Type B pancreatic cell (in vitro differentiated cells): ENCODE results near the gene DFFA. TPM values are rescaled to one million over a fixed set of nuclear protein-coding genes. Genes with fewer than 3 reads are reported as not detected.
"Not testable (repeated sequence)": the region's sequence is repeated elsewhere in the genome, so short reads cannot be mapped to it uniquely, and the experiment has no call there.

ENCODE experiments used
- DNase-seq: peaks from one replicate; pipeline ENCODE4 v3.0.0; 2021; ENCODE audit warnings: mixed read lengths; ENCODE audit not compliant: unreplicated experiment; ENCODE audit errors: extremely low spot score
- H3K27ac Mint-ChIP-seq: 2 replicates; pipeline ENCODE4 v1.8.0; 2021; ENCODE audit warnings: mild to moderate bottlenecking, mixed read lengths
- H3K27me3 Mint-ChIP-seq: 2 replicates; pipeline ENCODE4 v1.8.0; 2021; ENCODE audit warnings: mixed read lengths
- H3K36me3 Mint-ChIP-seq: 2 replicates; pipeline ENCODE4 v1.8.0; 2021; ENCODE audit warnings: mixed read lengths
- H3K4me1 Mint-ChIP-seq: one replicate; pipeline ENCODE4 v1.8.0; 2021; ENCODE audit warnings: mixed read lengths; ENCODE audit not compliant: unreplicated experiment
- H3K4me3 Mint-ChIP-seq: 2 replicates; pipeline ENCODE4 v1.8.0; 2021; ENCODE audit warnings: mild to moderate bottlenecking, mixed read lengths
- H3K9me3 Mint-ChIP-seq: 2 replicates; pipeline ENCODE4 v1.8.0; 2021; ENCODE audit warnings: mixed read lengths
- total RNA-seq: library from RNA; stranded (reverse); gene quantifications from 2 replicates; pipeline ENCODE4 v1.2.1, GENCODE V29; 2021; ENCODE audit warnings: low replicate concordance
- TF ChIP-seq, protein P1 (sequence below): fragments of 200-600 bp; sonication (generic); conservative IDR thresholded peaks from 2 replicates; pipeline ENCODE4 v1.5.0; 2021; ENCODE audit warnings: antibody characterized with exemption, mild to moderate bottlenecking

Gene DFFA
- total RNA-seq, 1 donor from 2014 or later, result 52.8 TPM

DNA sequence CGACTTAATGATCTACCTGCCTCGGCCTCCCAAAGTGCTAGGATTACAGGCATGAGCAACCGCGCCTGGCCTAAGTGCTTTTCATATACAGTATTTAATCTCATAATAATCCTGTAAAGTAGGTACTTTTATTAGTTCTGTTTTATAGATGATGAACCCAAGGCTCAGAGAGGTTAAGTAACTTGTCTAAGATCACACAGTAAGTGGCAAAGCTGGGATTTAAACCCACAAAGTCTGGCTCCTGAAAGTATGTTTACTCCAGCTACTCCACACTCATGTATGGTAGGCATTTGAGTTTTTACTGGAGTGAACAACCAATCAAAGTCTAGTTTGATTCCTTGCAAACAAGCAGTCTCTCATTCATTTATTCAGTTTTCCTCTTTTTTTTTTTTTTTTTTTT is 2.3 kb downstream of the DFFA start:
- no peak for DNase-seq
- H3K27ac Mint-ChIP-seq, result no peak overlapping the region
- H3K9me3 Mint-ChIP-seq, result no peaks in the 10 kb centered on the region
- TF ChIP-seq, protein P1, sequence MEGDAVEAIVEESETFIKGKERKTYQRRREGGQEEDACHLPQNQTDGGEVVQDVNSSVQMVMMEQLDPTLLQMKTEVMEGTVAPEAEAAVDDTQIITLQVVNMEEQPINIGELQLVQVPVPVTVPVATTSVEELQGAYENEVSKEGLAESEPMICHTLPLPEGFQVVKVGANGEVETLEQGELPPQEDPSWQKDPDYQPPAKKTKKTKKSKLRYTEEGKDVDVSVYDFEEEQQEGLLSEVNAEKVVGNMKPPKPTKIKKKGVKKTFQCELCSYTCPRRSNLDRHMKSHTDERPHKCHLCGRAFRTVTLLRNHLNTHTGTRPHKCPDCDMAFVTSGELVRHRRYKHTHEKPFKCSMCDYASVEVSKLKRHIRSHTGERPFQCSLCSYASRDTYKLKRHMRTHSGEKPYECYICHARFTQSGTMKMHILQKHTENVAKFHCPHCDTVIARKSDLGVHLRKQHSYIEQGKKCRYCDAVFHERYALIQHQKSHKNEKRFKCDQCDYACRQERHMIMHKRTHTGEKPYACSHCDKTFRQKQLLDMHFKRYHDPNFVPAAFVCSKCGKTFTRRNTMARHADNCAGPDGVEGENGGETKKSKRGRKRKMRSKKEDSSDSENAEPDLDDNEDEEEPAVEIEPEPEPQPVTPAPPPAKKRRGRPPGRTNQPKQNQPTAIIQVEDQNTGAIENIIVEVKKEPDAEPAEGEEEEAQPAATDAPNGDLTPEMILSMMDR, result no peak
- H3K27me3 Mint-ChIP-seq, result no peaks in the 10 kb centered on the region
- H3K36me3 Mint-ChIP-seq, result peaks cover 3% of the 10 kb centered on the region
- peaks cover 14% of the 10 kb centered on the region for H3K4me1 Mint-ChIP-seq
- no peak overlapping the region for H3K4me3 Mint-ChIP-seq

DNA sequence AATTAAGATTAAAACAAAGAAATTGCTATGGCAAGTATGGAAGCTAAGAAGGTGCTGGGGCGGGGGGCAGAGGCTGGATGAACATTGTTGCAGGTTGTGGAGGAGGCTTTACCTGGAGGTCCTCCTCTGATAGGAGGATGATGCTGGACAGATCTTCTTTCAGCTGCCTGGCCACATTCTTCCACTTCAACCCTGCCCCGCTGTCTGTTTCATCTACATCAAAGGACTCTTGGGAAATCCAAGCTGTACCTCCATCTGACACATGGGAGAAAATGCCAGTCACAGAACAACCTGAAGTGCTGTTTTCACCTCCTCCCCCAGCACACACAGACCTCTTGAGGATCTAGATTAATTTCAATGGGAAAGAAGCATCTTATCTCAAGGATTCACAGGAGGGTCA is 5.3 kb downstream of the DFFA start:
- H3K27me3 Mint-ChIP-seq, result no peaks in the 10 kb centered on the region
- no peak overlapping the region for H3K4me3 Mint-ChIP-seq

DNA sequence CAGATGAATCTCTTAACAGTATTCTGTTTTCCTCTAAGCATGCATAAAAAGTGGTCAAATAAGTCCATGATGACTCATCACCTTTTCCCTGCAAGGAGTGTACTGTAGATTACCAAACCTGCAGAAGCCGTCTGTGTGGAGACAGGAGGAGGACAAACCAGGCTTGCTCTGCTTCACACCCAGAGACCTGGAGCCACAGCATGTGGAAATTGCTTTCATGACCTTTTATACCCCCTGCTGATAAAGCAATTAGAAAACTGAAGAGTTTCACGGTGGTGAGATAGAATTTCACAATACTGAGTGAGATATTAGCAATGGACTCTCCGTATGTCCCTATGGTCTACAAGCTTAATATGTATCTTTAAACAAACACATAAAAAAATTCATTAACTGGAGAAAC is 13.1 kb downstream of the DFFA start:
- H3K36me3 Mint-ChIP-seq, result peaks cover 17% of the 10 kb centered on the region
- peaks cover 10% of the 10 kb centered on the region for H3K4me1 Mint-ChIP-seq

More for the DNA sequence above, 5.3 kb downstream of the DFFA start:
- Mint-ChIP-seq H3K36me3 (peaks cover 3% of the 10 kb centered on the region), H3K27ac (peak overlapping the region; percentile 57), H3K4me1 (no peaks in the 10 kb centered on the region), H3K9me3 (no peaks in the 10 kb centered on the region)
- DNase-seq, result no peak
- TF ChIP-seq, protein P1, result no peak

DNA sequence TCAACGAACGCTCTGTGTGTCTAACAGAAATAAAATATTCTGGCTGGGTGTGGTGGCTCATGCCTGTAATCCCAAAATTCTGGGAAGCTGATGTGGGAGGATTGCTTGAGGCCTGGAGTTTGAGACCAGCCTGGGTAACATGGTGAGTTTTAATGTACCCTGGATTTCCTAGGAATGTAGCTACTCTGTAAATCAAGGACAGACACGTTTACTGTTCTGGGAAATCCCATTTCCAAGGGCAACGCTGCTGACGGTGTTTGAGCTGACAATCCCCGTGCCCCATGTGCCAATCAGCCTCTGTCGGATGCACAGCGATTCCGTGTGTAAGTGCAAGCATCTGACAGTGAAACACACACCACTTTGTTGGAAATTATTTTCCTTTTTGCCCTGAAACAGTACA is 14.5 kb downstream of the DFFA start:
- TF ChIP-seq, protein P1, result no peak
- Mint-ChIP-seq H3K9me3 (no peaks in the 10 kb centered on the region), H3K27me3 (no peaks in the 10 kb centered on the region), H3K4me1 (peaks cover 10% of the 10 kb centered on the region), H3K4me3 (no peak overlapping the region), H3K36me3 (peaks cover 17% of the 10 kb centered on the region), H3K27ac (peak overlapping the region; percentile 50)
- DNase-seq, result no peak

More for the DNA sequence above, 13.1 kb downstream of the DFFA start:
- Mint-ChIP-seq H3K27ac (peak overlapping the region; percentile 72), H3K9me3 (no peaks in the 10 kb centered on the region), H3K4me3 (no peak overlapping the region), H3K27me3 (no peaks in the 10 kb centered on the region)
- TF ChIP-seq, protein P1, result no peak
- DNase-seq, result no peak

DNA sequence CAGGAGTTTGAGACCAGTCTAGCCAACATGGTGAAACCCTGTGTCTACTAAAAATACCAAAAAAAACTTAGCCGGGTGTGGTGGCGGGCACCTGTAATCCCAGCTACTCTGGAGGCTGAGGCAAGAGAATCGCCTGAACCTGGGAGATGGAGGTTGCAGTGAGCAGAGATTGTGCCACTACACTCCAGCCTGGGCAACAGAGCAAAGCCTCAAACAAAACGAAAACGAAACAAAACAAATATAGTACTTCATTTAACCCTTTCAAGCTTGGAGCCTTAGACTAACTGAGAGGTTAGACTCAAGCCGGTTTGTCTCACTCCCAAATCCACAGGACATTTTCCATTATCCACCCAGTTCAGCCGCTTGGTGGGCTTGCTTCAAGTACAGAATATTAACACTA is 14.9 kb downstream of the DFFA start:
- H3K9me3 Mint-ChIP-seq, H3K4me3 Mint-ChIP-seq, H3K4me1 Mint-ChIP-seq, H3K27me3 Mint-ChIP-seq, DNase-seq: not testable (repeated sequence)
- Mint-ChIP-seq H3K27ac (peak overlapping the region; percentile 50), H3K36me3 (peaks cover 17% of the 10 kb centered on the region)

DNA sequence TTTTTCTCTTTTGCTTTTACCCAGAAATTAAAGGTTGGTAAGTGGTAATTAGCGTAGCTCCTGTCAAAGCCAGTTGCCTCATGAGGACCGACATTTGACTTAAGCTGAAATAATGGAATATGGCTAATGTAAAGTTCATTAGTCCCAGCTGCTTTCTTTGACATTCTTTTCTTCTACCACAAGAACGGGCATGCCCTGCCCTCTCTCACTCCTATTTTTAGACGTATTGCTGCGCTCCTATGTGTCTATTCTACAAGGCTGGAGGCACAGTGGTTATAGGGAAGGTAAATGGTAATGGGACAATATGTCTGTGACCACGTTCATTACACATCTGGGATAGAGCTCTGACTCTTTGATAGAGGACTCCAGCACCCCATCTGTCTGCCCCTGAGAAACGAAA is 15.7 kb downstream of the DFFA start:
- Mint-ChIP-seq H3K9me3 (no peaks in the 10 kb centered on the region), H3K36me3 (peaks cover 16% of the 10 kb centered on the region), H3K4me3 (no peak overlapping the region), H3K27me3 (no peaks in the 10 kb centered on the region), H3K4me1 (peaks cover 12% of the 10 kb centered on the region), H3K27ac (peak overlapping the region; percentile 75)
- TF ChIP-seq, protein P1, result no peak
- DNase-seq, result no peak
